ENCODE measurements around the gene BTBD10.

DNA sequence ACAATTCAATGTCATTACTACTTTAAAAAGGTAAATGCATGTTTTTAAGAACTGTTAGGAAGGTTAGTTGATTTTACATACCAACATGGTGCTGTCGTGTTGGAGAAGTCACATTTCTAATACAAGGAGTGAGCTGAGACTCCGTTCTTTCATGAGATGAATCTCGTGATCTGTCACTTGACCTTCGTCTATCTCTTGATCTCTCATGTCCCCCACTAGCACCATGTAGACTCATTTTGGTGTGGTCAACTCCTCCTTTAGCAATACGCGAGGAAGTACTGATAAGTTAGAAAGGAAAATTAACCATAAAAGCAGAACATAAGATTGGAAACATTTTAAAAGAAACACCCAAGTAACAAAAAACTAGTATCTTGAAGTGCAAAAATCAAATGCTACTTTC lies 41.5 kb downstream of the BTBD10 start:
- TF ChIP-seq, protein P1, sequence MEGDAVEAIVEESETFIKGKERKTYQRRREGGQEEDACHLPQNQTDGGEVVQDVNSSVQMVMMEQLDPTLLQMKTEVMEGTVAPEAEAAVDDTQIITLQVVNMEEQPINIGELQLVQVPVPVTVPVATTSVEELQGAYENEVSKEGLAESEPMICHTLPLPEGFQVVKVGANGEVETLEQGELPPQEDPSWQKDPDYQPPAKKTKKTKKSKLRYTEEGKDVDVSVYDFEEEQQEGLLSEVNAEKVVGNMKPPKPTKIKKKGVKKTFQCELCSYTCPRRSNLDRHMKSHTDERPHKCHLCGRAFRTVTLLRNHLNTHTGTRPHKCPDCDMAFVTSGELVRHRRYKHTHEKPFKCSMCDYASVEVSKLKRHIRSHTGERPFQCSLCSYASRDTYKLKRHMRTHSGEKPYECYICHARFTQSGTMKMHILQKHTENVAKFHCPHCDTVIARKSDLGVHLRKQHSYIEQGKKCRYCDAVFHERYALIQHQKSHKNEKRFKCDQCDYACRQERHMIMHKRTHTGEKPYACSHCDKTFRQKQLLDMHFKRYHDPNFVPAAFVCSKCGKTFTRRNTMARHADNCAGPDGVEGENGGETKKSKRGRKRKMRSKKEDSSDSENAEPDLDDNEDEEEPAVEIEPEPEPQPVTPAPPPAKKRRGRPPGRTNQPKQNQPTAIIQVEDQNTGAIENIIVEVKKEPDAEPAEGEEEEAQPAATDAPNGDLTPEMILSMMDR (conservative IDR thresholded peaks at IDR 0.05): no peak
- TF ChIP-seq ZFX (IDR thresholded peaks at IDR 0.05): no peak

Measured in C4-2B (cell line).